Colonic mucosa (tissue), 4 donors: ENCODE results near the gene CORO2A. TPM values are rescaled to one million over a fixed set of nuclear protein-coding genes. Genes with fewer than 3 reads are reported as not detected.

Experiments used
- DNase-seq: peaks from one replicate; pipeline ENCODE4 v3.0.0-alpha.2; 2020
- H3K27ac ChIP-seq: fragments of 200-600 bp; one replicate; pipeline ENCODE4 v1.8.0; 2021
- H3K27me3 ChIP-seq: fragments of 200-600 bp; one replicate; pipeline ENCODE4 v1.8.0; 2021
- H3K36me3 ChIP-seq: fragments of 200-600 bp; one replicate; pipeline ENCODE4 v1.8.0; 2021
- H3K4me1 ChIP-seq: fragments of 200-600 bp; one replicate; pipeline ENCODE4 v1.8.0; 2021; ENCODE audit warnings: mild to moderate bottlenecking
- H3K4me3 ChIP-seq: fragments of 200-600 bp; one replicate; pipeline ENCODE4 v1.8.0; 2021
- H3K9ac ChIP-seq, 2 donors: one replicate each; pipeline ENCODE4 v1.7.0; 2013; ENCODE audit warnings: control low read depth in 2 of 2, low read depth in 2 of 2, low read length in 2 of 2
- H3K9me3 ChIP-seq: fragments of 200-600 bp; one replicate; pipeline ENCODE4 v1.8.0; 2021
- CTCF ChIP-seq: fragments of 200-600 bp; IDR thresholded peaks from one replicate; pipeline ENCODE4 v1.8.0; 2022; ENCODE audit warnings: antibody characterized with exemption, mild to moderate bottlenecking
- intact Hi-C: fragments of 100-400 bp; cut with DNase I; formaldehyde crosslinking; loops from one replicate; pipeline ENCODE4 v1.14.1; 2022
- total RNA-seq, 2 donors: library from RNA; stranded (reverse); fragmentation: NEBNext Ultra II Directional in 1 of 2; extraction: Animal tissue kit (Norgen Biotek cat#: 25700) in 1 of 2; gene quantifications; one replicate each; pipeline ENCODE4 v1.2.1, GENCODE V29; 2021
- donor health status: healthy.
- donor health status: DM: no; HTN: no; CAD: no.
- donor health status: DM: no; HTN: no; CAD: no.

The CORO2A gene
- total RNA-seq, 2 donors from 2014 or later, result 53.8 to 68.1 TPM

GRCh38 chr9:98159790-98160189 is 32.6 kb downstream of the CORO2A start:
- no peak for TF ChIP-seq CTCF
- no peak overlapping the region for H3K9ac ChIP-seq
- no peak overlapping the region for H3K4me3 ChIP-seq
- H3K36me3 ChIP-seq, result no peaks in the 10 kb centered on the region
- DNase-seq, result no peak
- H3K9me3 ChIP-seq, result no peaks in the 10 kb centered on the region
- H3K4me1 ChIP-seq, result no peaks in the 10 kb centered on the region
- intact Hi-C loops, result no loop called here
- no peaks in the 10 kb centered on the region for H3K27me3 ChIP-seq
- H3K27ac ChIP-seq, result no peak overlapping the region

DNA sequence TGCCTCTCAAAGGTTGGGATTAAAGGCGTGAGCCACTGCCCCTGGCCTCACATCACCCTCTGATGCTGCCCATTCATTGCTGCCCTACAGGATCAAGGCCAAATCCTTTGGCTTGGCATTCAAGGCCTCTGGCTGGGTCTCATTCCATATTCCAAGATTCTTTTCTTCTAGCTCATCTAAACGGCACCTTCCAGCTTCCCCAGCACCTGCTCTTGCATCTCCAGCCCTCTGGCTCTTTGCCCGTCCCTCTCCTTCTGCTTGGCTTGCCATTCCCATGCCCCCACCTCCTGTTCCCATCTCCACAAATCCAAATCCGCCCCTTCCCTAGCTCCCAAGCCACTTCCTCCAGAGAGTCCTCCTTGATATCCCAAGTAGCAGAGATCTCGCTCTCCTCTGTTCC is 33.1 kb downstream of the CORO2A start:
- no peak for TF ChIP-seq CTCF
- no peaks in the 10 kb centered on the region for H3K9me3 ChIP-seq
- no peak overlapping the region for H3K4me3 ChIP-seq
- DNase-seq, result no peak
- H3K27ac ChIP-seq, result no peak overlapping the region
- intact Hi-C loops, result no loop called here
- H3K4me1 ChIP-seq, result no peaks in the 10 kb centered on the region
- no peaks in the 10 kb centered on the region for H3K27me3 ChIP-seq
- no peak overlapping the region for H3K9ac ChIP-seq
- H3K36me3 ChIP-seq, result no peaks in the 10 kb centered on the region

- Histone ChIP-seq H3K9ac (no peak overlapping the region), H3K27ac (no peak overlapping the region), H3K27me3 (no peaks in the 10 kb centered on the region), H3K36me3 (no peaks in the 10 kb centered on the region), H3K4me1 (no peaks in the 10 kb centered on the region), H3K4me3 (no peak overlapping the region), H3K9me3 (no peaks in the 10 kb centered on the region)
- no peak for TF ChIP-seq CTCF
- DNase-seq, result peak; percentile 82
- intact Hi-C loops, result no loop called here
These were observed 34.2 kb downstream of the CORO2A start for GRCh38 chr9:98158071-98158831.

DNA sequence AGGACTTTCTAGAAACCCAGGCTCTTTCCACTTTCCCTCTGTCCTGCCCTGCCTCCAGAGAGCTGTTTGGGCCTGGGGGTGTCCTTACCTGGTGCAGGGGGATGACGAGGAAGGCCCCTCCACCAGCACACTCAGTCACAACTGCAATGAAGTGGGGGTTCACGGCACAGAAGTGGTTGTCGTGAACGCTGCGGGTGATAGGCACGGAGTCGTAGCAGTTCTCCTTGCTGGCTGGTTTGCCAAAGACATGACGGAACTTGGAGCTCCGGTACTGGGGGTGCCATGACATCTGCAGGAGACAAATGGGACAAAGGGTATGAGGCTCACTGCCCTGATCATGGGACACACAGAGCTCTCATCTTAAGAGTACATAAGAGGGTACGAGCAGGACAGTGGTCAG is 35.1 kb downstream of the CORO2A start:
- Histone ChIP-seq H3K4me1 (no peaks in the 10 kb centered on the region), H3K36me3 (no peaks in the 10 kb centered on the region), H3K27ac (no peak overlapping the region)

GRCh38 chr9:98154678-98155077 is 37.8 kb downstream of the CORO2A start:
- Histone ChIP-seq H3K4me3 (no peak overlapping the region), H3K36me3 (no peaks in the 10 kb centered on the region), H3K27me3 (no peaks in the 10 kb centered on the region), H3K27ac (no peak overlapping the region), H3K9ac (no peak overlapping the region), H3K4me1 (no peaks in the 10 kb centered on the region), H3K9me3 (no peaks in the 10 kb centered on the region)
- intact Hi-C loops, result no loop called here
- no peak for TF ChIP-seq CTCF
- DNase-seq, result no peak

More for the DNA sequence above, 35.1 kb downstream of the CORO2A start:
- Histone ChIP-seq H3K9ac (no peak overlapping the region), H3K4me3 (no peak overlapping the region), H3K27me3 (no peaks in the 10 kb centered on the region), H3K9me3 (no peaks in the 10 kb centered on the region)
- intact Hi-C loops, result no loop called here
- DNase-seq, result no peak
- TF ChIP-seq CTCF, result no peak
